Neural crest cell (in vitro differentiated cells): ENCODE data around the gene SP2. TPM values are rescaled to one million over a fixed set of nuclear protein-coding genes. Genes with fewer than 3 reads are reported as not detected.

ENCODE experiments used
- DNase-seq: peaks from one replicate; pipeline ENCODE4 v3.0.0; 2021; ENCODE audit warnings: low read depth, mixed read lengths, low spot score
- H3K27ac Mint-ChIP-seq: one replicate; pipeline ENCODE4 v1.8.0; 2021; ENCODE audit warnings: mild to moderate bottlenecking, mixed read lengths; ENCODE audit not compliant: unreplicated experiment
- H3K27me3 Mint-ChIP-seq: 2 replicates; pipeline ENCODE4 v1.8.0; 2021; ENCODE audit warnings: low read depth, mild to moderate bottlenecking, mixed read lengths
- H3K36me3 Mint-ChIP-seq: 2 replicates; pipeline ENCODE4 v1.8.0; 2021; ENCODE audit warnings: low read depth, mild to moderate bottlenecking, mixed read lengths
- H3K4me1 Mint-ChIP-seq: 2 replicates; pipeline ENCODE4 v1.8.0; 2021; ENCODE audit warnings: mixed read lengths
- H3K4me3 Mint-ChIP-seq: one replicate; pipeline ENCODE4 v1.8.0; 2021; ENCODE audit warnings: mild to moderate bottlenecking, mixed read lengths
- H3K9me3 Mint-ChIP-seq: 2 replicates; pipeline ENCODE4 v1.8.0; 2021; ENCODE audit warnings: mixed read lengths
- CTCF ChIP-seq: fragments of 200-600 bp; sonication (generic); conservative IDR thresholded peaks from 2 replicates; pipeline ENCODE4 v1.5.0; 2021; ENCODE audit warnings: antibody characterized with exemption, mild to moderate bottlenecking
- total RNA-seq: library from RNA; stranded (reverse); gene quantifications from 2 replicates; pipeline ENCODE4 v1.2.1, GENCODE V29; 2021

SP2 gene
- total RNA-seq, 1 donor from 2014 or later: 22.4 TPM

- Mint-ChIP-seq H3K36me3 (no peaks in the 10 kb centered on the region), H3K27ac (no peak overlapping the region), H3K4me1 (peaks cover 5% of the 10 kb centered on the region), H3K27me3 (peaks cover 88% of the 10 kb centered on the region), H3K4me3 (no peak overlapping the region), H3K9me3 (no peaks in the 10 kb centered on the region)
- DNase-seq: no peak
- no peak for TF ChIP-seq CTCF
Measured at GRCh38 chr17:47872019-47872650, 23.9 kb upstream of the SP2 start.

GRCh38 chr17:47872651-47873161 is 23.3 kb upstream of the SP2 start:
- no peak overlapping the region for H3K4me3 Mint-ChIP-seq

GRCh38 chr17:47873200-47874090 is 22.6 kb upstream of the SP2 start:
- Mint-ChIP-seq H3K27me3 (peaks cover 91% of the 10 kb centered on the region), H3K36me3 (no peaks in the 10 kb centered on the region), H3K27ac (no peak overlapping the region), H3K9me3 (no peaks in the 10 kb centered on the region), H3K4me1 (peaks cover 5% of the 10 kb centered on the region), H3K4me3 (no peak overlapping the region)
- no peak for DNase-seq
- TF ChIP-seq CTCF: no peak

More at GRCh38 chr17:47872651-47873161, 23.3 kb upstream of the SP2 start:
- DNase-seq: no peak
- no peaks in the 10 kb centered on the region for H3K36me3 Mint-ChIP-seq
- TF ChIP-seq CTCF: no peak
- H3K4me1 Mint-ChIP-seq: peaks cover 5% of the 10 kb centered on the region
- no peak overlapping the region for H3K27ac Mint-ChIP-seq
- H3K27me3 Mint-ChIP-seq: peaks cover 91% of the 10 kb centered on the region
- H3K9me3 Mint-ChIP-seq: no peaks in the 10 kb centered on the region

- Mint-ChIP-seq H3K27ac (peak overlapping the region; percentile 76), H3K36me3 (no peaks in the 10 kb centered on the region), H3K27me3 (peaks cover 85% of the 10 kb centered on the region), H3K9me3 (no peaks in the 10 kb centered on the region), H3K4me3 (no peak overlapping the region), H3K4me1 (peaks cover under 1% of the 10 kb centered on the region)
- no peak for DNase-seq
- no peak for TF ChIP-seq CTCF
Measured at GRCh38 chr17:47875011-47875985, 20.7 kb upstream of the SP2 start.
